ENCODE measurements around the gene EIF3L. TPM values are rescaled to one million over a fixed set of nuclear protein-coding genes. Genes with fewer than 3 reads are reported as not detected.

Gene EIF3L
- total and polyA plus RNA-seq, 10 of the 15 experiments (the other 5 are each of a cell fraction or from before 2014, with no cell fraction given), result 294 to 1,037 (median 618) TPM

DNA sequence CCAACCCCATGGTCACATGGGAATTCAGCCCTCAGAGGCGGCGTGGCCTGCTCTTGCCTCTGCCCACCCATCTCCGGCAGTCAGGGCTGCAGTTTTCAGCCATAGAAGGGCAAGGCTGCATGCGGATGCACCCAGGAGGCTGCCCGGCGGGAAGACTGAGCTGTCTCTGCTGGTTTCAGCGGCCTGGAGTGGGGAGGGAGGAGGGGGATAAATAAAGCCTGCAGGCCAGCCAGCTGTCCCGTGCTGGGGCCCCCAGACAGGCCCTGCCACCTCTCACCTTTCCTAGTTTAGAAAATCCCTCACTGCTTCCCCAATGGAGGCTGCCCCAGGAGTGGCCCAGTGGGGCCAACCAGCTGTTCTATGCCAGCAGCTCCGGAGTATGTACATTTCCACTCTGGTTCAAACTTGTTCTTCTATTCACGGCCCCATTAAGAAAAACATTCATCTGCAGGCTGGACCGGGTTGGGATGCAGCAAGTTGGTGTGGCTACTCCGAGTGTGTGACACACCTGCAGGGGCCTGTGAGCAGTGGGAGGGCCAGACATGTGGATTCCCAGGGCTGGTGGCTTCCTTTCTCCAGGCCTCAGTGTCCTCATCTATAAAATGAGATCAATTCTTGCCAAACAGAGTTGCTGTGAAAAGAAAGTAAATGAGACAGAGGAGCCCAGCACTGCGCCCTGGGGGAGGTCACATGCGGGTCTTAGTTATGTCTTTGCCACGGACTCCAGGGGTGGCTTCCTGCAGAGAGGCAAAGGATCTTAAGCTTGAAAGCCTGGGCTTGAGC lies 61.9 kb downstream of the EIF3L start:
- FAIRE-seq (no peak), DNase-seq (ENCODE audit: low read depth, low spot score) (no peak), ATAC-seq (no peak)
- no TSS peak for BruUV-seq (replicated peaks)
- no peak overlapping the region for H3K9ac ChIP-seq (ENCODE audit: control insufficient read depth, insufficient read depth, low read length)
- 86% methylated on average over 15 of the region's 15 CpGs for WGBS (ENCODE audit: insufficient coverage, insufficient replicate concordance, low lambda C conversion rate, missing lambda C conversion rate)
- no peak overlapping the region for H3K4me2 ChIP-seq (ENCODE audit: control insufficient read depth, insufficient read depth)
- no peaks in the 10 kb centered on the region for H4K20me1 ChIP-seq (ENCODE audit: control insufficient read depth, insufficient read depth)
- H3K79me2 ChIP-seq (ENCODE audit: control insufficient read depth, insufficient read depth, low read length), result peaks cover 2% of the 10 kb centered on the region; the same call in 1 of the 2 replicates
- no peaks in the 10 kb centered on the region for H3K9me3 ChIP-seq (replicated peaks; ENCODE audit: control insufficient read depth, insufficient read depth, low read length)
- POLR2A ChIA-PET, result interaction anchor here (0.5 kb wide), 2 partner anchors 31 to 44 kb away, joined by 3 to 4 read pairs; no protein-coding TSS in a partner anchor
- intact Hi-C loops (cut with micrococcal nuclease; ENCODE audit: unreplicated experiment) (no loop called here), in situ Hi-C loops (cut with MboI) (no loop called here)
- H3K4me3 ChIP-seq, result no peak overlapping the region
- H3K27me3 ChIP-seq (replicated peaks in 1 of 2; ENCODE audit: control insufficient read depth in 2 of 2, insufficient read depth in 2 of 2, low read length in 1 of 2), result no peaks in the 10 kb centered on the region
- CTCF ChIA-PET, result interaction anchor here (0.7 to 1.5 kb wide), 2 partner anchors 7 to 13 kb away, joined by 3 read pairs; no protein-coding TSS in a partner anchor
- no peak overlapping the region for H2AFZ ChIP-seq (ENCODE audit: control insufficient read depth, low read depth, low read length)
- TF ChIP-seq RFX5 (IDR thresholded peaks at IDR 0.05; ENCODE audit: low read depth, low read length), result no peak
- TF ChIP-seq ZBED1 (IDR thresholded peaks at IDR 0.05; ENCODE audit: borderline replicate concordance), result no peak
- TF ChIP-seq, protein P1, sequence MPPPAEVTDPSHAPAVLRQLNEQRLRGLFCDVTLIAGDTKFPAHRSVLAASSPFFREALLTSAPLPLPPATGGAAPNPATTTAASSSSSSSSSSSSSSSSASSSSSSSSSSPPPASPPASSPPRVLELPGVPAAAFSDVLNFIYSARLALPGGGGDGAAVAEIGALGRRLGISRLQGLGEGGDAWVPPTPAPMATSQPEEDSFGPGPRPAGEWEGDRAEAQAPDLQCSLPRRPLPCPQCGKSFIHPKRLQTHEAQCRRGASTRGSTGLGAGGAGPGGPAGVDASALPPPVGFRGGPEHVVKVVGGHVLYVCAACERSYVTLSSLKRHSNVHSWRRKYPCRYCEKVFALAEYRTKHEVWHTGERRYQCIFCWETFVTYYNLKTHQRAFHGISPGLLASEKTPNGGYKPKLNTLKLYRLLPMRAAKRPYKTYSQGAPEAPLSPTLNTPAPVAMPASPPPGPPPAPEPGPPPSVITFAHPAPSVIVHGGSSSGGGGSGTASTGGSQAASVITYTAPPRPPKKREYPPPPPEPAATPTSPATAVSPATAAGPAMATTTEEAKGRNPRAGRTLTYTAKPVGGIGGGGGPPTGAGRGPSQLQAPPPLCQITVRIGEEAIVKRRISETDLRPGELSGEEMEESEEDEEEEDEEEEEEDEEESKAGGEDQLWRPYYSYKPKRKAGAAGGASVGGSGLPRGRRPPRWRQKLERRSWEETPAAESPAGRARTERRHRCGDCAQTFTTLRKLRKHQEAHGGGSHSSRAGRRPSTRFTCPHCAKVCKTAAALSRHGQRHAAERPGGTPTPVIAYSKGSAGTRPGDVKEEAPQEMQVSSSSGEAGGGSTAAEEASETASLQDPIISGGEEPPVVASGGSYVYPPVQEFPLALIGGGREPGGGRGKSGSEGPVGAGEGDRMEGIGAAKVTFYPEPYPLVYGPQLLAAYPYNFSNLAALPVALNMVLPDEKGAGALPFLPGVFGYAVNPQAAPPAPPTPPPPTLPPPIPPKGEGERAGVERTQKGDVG (CRISPR knock-in tag; IDR thresholded peaks at IDR 0.05), result no peak
- RAD21 ChIA-PET (ENCODE audit: unreplicated experiment), result no interaction called here
- SMC1A ChIA-PET (ENCODE audit: uncharacterized antibody, unreplicated experiment), result interaction anchor here (0.7 kb wide), 1 partner anchor 15 kb away, joined by 3 read pairs; no protein-coding TSS in a partner anchor
- no peak overlapping the region for H3K27ac ChIP-seq (ENCODE audit: control insufficient read depth, insufficient read depth)
- no peaks in the 10 kb centered on the region for H3K36me3 ChIP-seq (ENCODE audit: control insufficient read depth in 2 of 2, insufficient read depth in 2 of 2, low read length in 1 of 2)
- H3K4me1 ChIP-seq (ENCODE audit: control insufficient read depth, insufficient read depth, low read length), result no peaks in the 10 kb centered on the region
